ENCODE data around the gene ZC3H13. TPM values are rescaled to one million over a fixed set of nuclear protein-coding genes. Genes with fewer than 3 reads are reported as not detected.
"Not testable (repeated sequence)": the region's sequence is repeated elsewhere in the genome, so short reads cannot be mapped to it uniquely, and the experiment has no call there.

Gene ZC3H13
- total RNA-seq, 1 experiment from 2014 or later: 36.9 TPM

DNA sequence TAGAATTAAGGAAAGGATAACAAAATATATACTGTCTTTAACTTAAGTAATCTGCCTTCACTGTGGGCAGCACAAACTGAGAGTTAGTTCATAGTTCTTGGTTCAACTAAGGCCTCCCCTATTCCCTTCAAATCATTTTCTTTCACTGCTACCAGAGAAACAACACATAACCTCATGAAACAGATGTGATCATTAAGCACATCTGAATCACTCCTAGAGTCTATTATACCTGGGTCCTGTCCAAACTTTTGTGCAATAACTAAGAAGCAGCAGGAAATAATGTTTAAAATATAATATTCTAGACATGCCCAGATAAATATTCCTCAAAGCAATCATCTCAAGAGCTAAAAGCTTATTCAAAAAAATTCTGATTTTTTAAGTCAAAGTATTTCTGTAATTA is 62.9 kb downstream of the ZC3H13 start:
- Histone ChIP-seq H3K36me3 (ENCODE audit: low read depth) (peaks cover 7% of the 10 kb centered on the region; the same call in 1 of the 2 replicates), H3K9me3 (ENCODE audit: insufficient read depth, low read depth) (no peaks in the 10 kb centered on the region), H3K4me2 (no peak overlapping the region), H3K79me2 (ENCODE audit: low read depth) (no peaks in the 10 kb centered on the region), H3K27me3 (ENCODE audit: insufficient read depth, low read depth) (no peaks in the 10 kb centered on the region), H2AFZ (no peak overlapping the region), H3K27ac (no peak overlapping the region), H3K9me2 (ENCODE audit: insufficient read depth) (no peaks in the 10 kb centered on the region), H4K20me1 (ENCODE audit: insufficient read depth) (0 out of 2 replicates have a peak, but pooled peaks cover 27% of the 10 kb centered on the region), H3F3A (ENCODE audit: insufficient read depth, low read depth) (no peaks in the 10 kb centered on the region), H3K4me3 (no peak overlapping the region), H3K4me1 (replicated peaks; ENCODE audit: insufficient read depth) (no peaks in the 10 kb centered on the region)
- CTCF ChIA-PET: no interaction called here
- no TSS peak for BruUV-seq (replicated peaks)
- no peak for TF ChIP-seq EZH2 (IDR thresholded peaks at IDR 0.05; ENCODE audit: low read depth)
- TF ChIP-seq, protein P1, sequence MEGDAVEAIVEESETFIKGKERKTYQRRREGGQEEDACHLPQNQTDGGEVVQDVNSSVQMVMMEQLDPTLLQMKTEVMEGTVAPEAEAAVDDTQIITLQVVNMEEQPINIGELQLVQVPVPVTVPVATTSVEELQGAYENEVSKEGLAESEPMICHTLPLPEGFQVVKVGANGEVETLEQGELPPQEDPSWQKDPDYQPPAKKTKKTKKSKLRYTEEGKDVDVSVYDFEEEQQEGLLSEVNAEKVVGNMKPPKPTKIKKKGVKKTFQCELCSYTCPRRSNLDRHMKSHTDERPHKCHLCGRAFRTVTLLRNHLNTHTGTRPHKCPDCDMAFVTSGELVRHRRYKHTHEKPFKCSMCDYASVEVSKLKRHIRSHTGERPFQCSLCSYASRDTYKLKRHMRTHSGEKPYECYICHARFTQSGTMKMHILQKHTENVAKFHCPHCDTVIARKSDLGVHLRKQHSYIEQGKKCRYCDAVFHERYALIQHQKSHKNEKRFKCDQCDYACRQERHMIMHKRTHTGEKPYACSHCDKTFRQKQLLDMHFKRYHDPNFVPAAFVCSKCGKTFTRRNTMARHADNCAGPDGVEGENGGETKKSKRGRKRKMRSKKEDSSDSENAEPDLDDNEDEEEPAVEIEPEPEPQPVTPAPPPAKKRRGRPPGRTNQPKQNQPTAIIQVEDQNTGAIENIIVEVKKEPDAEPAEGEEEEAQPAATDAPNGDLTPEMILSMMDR (conservative IDR thresholded peaks at IDR 0.05): no peak
- intact Hi-C loops (cut with micrococcal nuclease; ENCODE audit: unreplicated experiment): no loop called here
- POLR2A ChIA-PET (ENCODE audit: unreplicated experiment): no interaction called here
- DNase-seq: no peak

DNA sequence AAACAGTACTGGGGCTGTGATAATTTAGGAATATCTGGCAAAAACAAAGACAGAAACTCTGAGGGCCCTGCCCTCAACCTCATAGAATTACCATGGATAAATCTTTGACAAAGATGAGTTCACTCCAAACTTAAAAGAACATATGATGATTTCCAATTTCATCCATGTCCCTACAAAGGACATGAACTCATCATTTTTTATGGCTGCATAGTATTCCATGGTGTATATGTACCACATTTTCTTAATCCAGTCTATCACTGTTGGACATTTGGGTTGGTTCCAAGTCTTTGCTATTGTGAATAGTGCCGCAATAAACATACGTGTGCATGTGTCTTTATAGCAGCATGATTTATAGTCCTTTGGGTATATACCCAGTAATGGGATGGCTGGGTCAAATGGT is 71.4 kb downstream of the ZC3H13 start:
- POLR2A ChIA-PET (ENCODE audit: unreplicated experiment); H3K9me2 ChIP-seq (ENCODE audit: insufficient read depth); H3K4me1 ChIP-seq (replicated peaks; ENCODE audit: insufficient read depth); CTCF ChIA-PET; H3K4me2 ChIP-seq; H4K20me1 ChIP-seq (ENCODE audit: insufficient read depth); H3K79me2 ChIP-seq (ENCODE audit: low read depth); DNase-seq; intact Hi-C loops (cut with micrococcal nuclease; ENCODE audit: unreplicated experiment); H3K9me3 ChIP-seq (ENCODE audit: insufficient read depth, low read depth); BruUV-seq (replicated peaks); H3K4me3 ChIP-seq; H3K27ac ChIP-seq; H3F3A ChIP-seq (ENCODE audit: insufficient read depth, low read depth); H3K36me3 ChIP-seq (ENCODE audit: low read depth); H2AFZ ChIP-seq; H3K27me3 ChIP-seq (ENCODE audit: insufficient read depth, low read depth): not testable (repeated sequence)

DNA sequence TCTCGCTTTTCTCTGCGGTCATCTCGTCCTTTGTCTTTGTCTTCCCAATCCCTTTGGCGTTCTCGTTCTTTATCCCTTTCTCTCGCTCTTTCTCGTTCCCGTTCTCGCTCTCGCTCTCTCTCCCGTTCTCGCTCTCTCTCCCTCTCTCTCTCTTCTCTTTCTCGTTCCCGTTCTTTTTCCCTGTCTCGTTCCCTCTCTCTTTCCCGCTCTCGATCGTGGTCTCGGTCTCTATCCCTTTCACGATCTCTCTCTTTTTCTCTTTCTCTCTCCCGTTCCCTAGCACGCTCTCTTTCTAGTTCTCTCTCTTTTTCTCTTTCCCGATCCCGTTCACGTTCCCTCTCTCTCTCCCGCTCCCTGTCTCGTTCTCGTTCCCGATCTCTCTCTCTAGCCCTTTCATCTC is 77.2 kb downstream of the ZC3H13 start:
- intact Hi-C loops (cut with micrococcal nuclease; ENCODE audit: unreplicated experiment): no loop called here
- Histone ChIP-seq H3K79me2 (ENCODE audit: low read depth) (no peaks in the 10 kb centered on the region), H3K4me1 (replicated peaks; ENCODE audit: insufficient read depth) (no peaks in the 10 kb centered on the region), H3K4me2 (no peak overlapping the region), H3K4me3 (no peak overlapping the region), H3K27me3 (ENCODE audit: insufficient read depth, low read depth) (no peaks in the 10 kb centered on the region), H3K36me3 (ENCODE audit: low read depth) (0 out of 2 replicates have a peak, but pooled peaks cover 14% of the 10 kb centered on the region), H4K20me1 (ENCODE audit: insufficient read depth) (peaks cover 7% of the 10 kb centered on the region; the same call in 1 of the 2 replicates), H2AFZ (no peak overlapping the region), H3F3A (ENCODE audit: insufficient read depth, low read depth) (no peaks in the 10 kb centered on the region), H3K9me3 (ENCODE audit: insufficient read depth, low read depth) (no peaks in the 10 kb centered on the region), H3K27ac (no peak overlapping the region), H3K9me2 (ENCODE audit: insufficient read depth) (no peaks in the 10 kb centered on the region)
- CTCF ChIA-PET: no interaction called here
- no peak for DNase-seq
- POLR2A ChIA-PET (ENCODE audit: unreplicated experiment): no interaction called here
- TF ChIP-seq, protein P1 (conservative IDR thresholded peaks at IDR 0.05): no peak
- no peak for TF ChIP-seq EZH2 (IDR thresholded peaks at IDR 0.05; ENCODE audit: low read depth)
- BruUV-seq (replicated peaks): TSS peak; percentile 73

DNA sequence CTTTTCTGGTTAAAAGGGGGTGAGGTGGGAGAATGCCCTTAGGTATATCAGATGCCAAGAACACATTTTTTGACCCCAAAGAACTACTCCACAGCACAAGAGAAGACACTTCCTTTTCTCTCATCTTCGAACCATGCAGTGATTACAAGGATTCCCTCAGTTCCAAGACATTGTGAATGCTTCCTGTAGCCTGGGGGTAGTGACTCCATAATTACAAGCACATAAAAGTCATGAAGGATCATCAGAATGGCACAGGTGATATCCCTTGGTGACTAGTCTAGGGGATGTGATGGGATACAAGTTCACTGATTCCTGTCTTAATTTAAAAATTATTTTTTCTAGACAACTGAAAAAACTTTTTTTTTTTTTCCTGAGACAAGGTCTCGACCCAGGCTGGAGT is 78.0 kb downstream of the ZC3H13 start:
- 0 out of 2 replicates have a peak, but pooled peaks cover 18% of the 10 kb centered on the region for H3K36me3 ChIP-seq (ENCODE audit: low read depth)
- no peak overlapping the region for H3K4me2 ChIP-seq
- no peaks in the 10 kb centered on the region for H3K79me2 ChIP-seq (ENCODE audit: low read depth)
- H4K20me1 ChIP-seq (ENCODE audit: insufficient read depth): peaks cover 7% of the 10 kb centered on the region; the same call in 1 of the 2 replicates
- no peaks in the 10 kb centered on the region for H3K4me1 ChIP-seq (replicated peaks; ENCODE audit: insufficient read depth)
- H3K27ac ChIP-seq: no peak overlapping the region
- no peaks in the 10 kb centered on the region for H3F3A ChIP-seq (ENCODE audit: insufficient read depth, low read depth)
- intact Hi-C loops (cut with micrococcal nuclease; ENCODE audit: unreplicated experiment): no loop called here
- H2AFZ ChIP-seq: no peak overlapping the region
- DNase-seq: no peak
- no peaks in the 10 kb centered on the region for H3K27me3 ChIP-seq (ENCODE audit: insufficient read depth, low read depth)
- BruUV-seq (replicated peaks): no TSS peak
- no peaks in the 10 kb centered on the region for H3K9me2 ChIP-seq (ENCODE audit: insufficient read depth)
- TF ChIP-seq, protein P1 (conservative IDR thresholded peaks at IDR 0.05): no peak
- no peak for TF ChIP-seq EZH2 (IDR thresholded peaks at IDR 0.05; ENCODE audit: low read depth)
- CTCF ChIA-PET: no interaction called here
- H3K4me3 ChIP-seq: no peak overlapping the region
- POLR2A ChIA-PET (ENCODE audit: unreplicated experiment): interaction anchor here (0.6 kb wide), 1 partner anchor 214 kb away, joined by 5 read pairs; no protein-coding TSS in a partner anchor
- no peaks in the 10 kb centered on the region for H3K9me3 ChIP-seq (ENCODE audit: insufficient read depth, low read depth)
